IMR-90 (cell line): ENCODE results near the gene SPINT1. TPM values are rescaled to one million over a fixed set of nuclear protein-coding genes. Genes with fewer than 3 reads are reported as not detected.

Source experiments
- ATAC-seq: fragments of 200-7000 bp; cut with Tn5 transposase; 2 replicates; pipeline ENCODE4 v1.9.1; 2020; ENCODE audit warnings: low read depth, mild to moderate bottlenecking, moderate library complexity
- BruUV-seq: library from RNA; stranded (reverse); fragments of 400-500 nt; replicated peaks from 2 replicates; lab custom pipeline; 2021; lab: Mats Ljungman, UMichigan
- CTCF ChIA-PET: fragments of 300-600 bp; formaldehyde crosslinking; extraction: SDS; loops from one replicate; lab custom pipeline; 2021; ENCODE audit warnings: antibody characterized with exemption; lab: Yijun Ruan, JAX
- POLR2A ChIA-PET: fragments of 300-600 bp; sonication (Branson Sonifier 250); formaldehyde crosslinking; loops from one replicate; lab custom pipeline; 2022; ENCODE audit warnings: antibody characterized with exemption; ENCODE audit not compliant: unreplicated experiment; lab: Charles Lee
- DNase-seq: peaks from one replicate; pipeline ENCODE4 v3.0.0; 2013
- H2AFZ ChIP-seq: replicated peaks from 2 replicates; pipeline ENCODE3; 2013; ENCODE audit warnings: low read length, mild to moderate bottlenecking; ENCODE audit not compliant: poor library complexity
- H2AK5ac ChIP-seq: 2 replicates; pipeline ENCODE4 v1.6.1; 2013; ENCODE audit warnings: low read depth, low read length, inconsistent platforms
- H2AK9ac ChIP-seq: replicated peaks from 2 replicates; pipeline ENCODE3; 2013; ENCODE audit warnings: mild to moderate bottlenecking, low read depth, low read length, moderate library complexity; ENCODE audit not compliant: poor library complexity
- H2BK120ac ChIP-seq: 2 replicates; pipeline ENCODE4 v1.6.1; 2013; ENCODE audit warnings: low read depth, low read length, inconsistent platforms
- H2BK15ac ChIP-seq: 3 replicates; pipeline ENCODE4 v1.6.1; 2013; ENCODE audit warnings: low read depth, low read length, inconsistent platforms
- H2BK20ac ChIP-seq: 2 replicates; pipeline ENCODE4 v1.6.1; 2013; ENCODE audit warnings: low read depth, mild to moderate bottlenecking, inconsistent platforms, low read length, moderate library complexity
- H2BK5ac ChIP-seq: 2 replicates; pipeline ENCODE4 v1.6.1; 2013; ENCODE audit warnings: mild to moderate bottlenecking, low read depth, low read length, inconsistent platforms; ENCODE audit not compliant: poor library complexity, severe bottlenecking
- H3K14ac ChIP-seq: replicated peaks from 2 replicates; pipeline ENCODE4 v1.6.1; 2013; ENCODE audit warnings: low read depth, low read length, inconsistent platforms
- H3K18ac ChIP-seq: 2 replicates; pipeline ENCODE4 v1.6.1; 2013; ENCODE audit warnings: low read depth, low read length, control low read depth
- H3K23ac ChIP-seq: 2 replicates; pipeline ENCODE4 v1.6.1; 2013; ENCODE audit warnings: low read depth, low read length, inconsistent platforms
- H3K27ac ChIP-seq: 2 replicates; pipeline ENCODE4 v1.5.1; 2013; ENCODE audit warnings: mild to moderate bottlenecking, control low read depth, low read length; ENCODE audit not compliant: insufficient read depth
- H3K27me3 ChIP-seq: 2 replicates; pipeline ENCODE4 v1.6.1; 2013; ENCODE audit warnings: low read length; ENCODE audit not compliant: control insufficient read depth, insufficient read depth
- H3K36me3 ChIP-seq: 2 replicates; pipeline ENCODE4 v1.6.1; 2013; ENCODE audit warnings: low read length, mixed read lengths; ENCODE audit not compliant: control insufficient read depth, insufficient read depth
- H3K4ac ChIP-seq: 2 replicates; pipeline ENCODE4 v1.6.1; 2013; ENCODE audit warnings: low read depth, low read length, inconsistent platforms
- H3K4me1 ChIP-seq: 2 replicates; pipeline ENCODE4 v1.6.1; 2013; ENCODE audit warnings: low read length, mixed read lengths; ENCODE audit not compliant: control insufficient read depth, insufficient read depth
- H3K4me2 ChIP-seq: 2 replicates; pipeline ENCODE4 v1.6.1; 2013; ENCODE audit warnings: low read depth, mild to moderate bottlenecking, control low read depth, low read length, moderate library complexity
- H3K4me3 ChIP-seq: 2 replicates; pipeline ENCODE4 v1.5.1; 2013; ENCODE audit warnings: low read depth, mild to moderate bottlenecking, control low read depth, low read length, moderate library complexity; ENCODE audit not compliant: insufficient read depth
- H3K56ac ChIP-seq: 2 replicates; pipeline ENCODE4 v1.6.1; 2013; ENCODE audit warnings: low read length, inconsistent platforms; ENCODE audit not compliant: insufficient read depth; ENCODE audit errors: extremely low read depth
- H3K79me1 ChIP-seq, 2 experiments: 2 replicates each; pipeline ENCODE4 v1.6.1; 2013; ENCODE audit warnings: low read length in 2 of 2, inconsistent platforms in 1 of 2, low read depth in 1 of 2
- H3K9ac ChIP-seq: 2 replicates; pipeline ENCODE4 v1.6.1; 2013; ENCODE audit warnings: low read depth, low read length, control low read depth
- H3K9me1 ChIP-seq: 2 replicates; pipeline ENCODE4 v1.6.1; 2013; ENCODE audit warnings: low read length, inconsistent platforms; ENCODE audit not compliant: insufficient read depth
- H3K9me3 ChIP-seq: 2 replicates; pipeline ENCODE4 v1.6.1; 2013; ENCODE audit warnings: low read length; ENCODE audit not compliant: control insufficient read depth, insufficient read depth
- H4K20me1 ChIP-seq: 2 replicates; pipeline ENCODE4 v1.6.1; 2013; ENCODE audit warnings: low read length, inconsistent platforms; ENCODE audit not compliant: insufficient read depth
- H4K5ac ChIP-seq: 2 replicates; pipeline ENCODE4 v1.6.1; 2013; ENCODE audit warnings: mild to moderate bottlenecking, low read depth, low read length, control low read depth
- H4K8ac ChIP-seq, 2 experiments: 2 replicates each; pipeline ENCODE4 v1.6.1; 2013; ENCODE audit warnings: low read depth in 2 of 2, low read length in 2 of 2, control low read depth in 1 of 2, inconsistent platforms in 1 of 2
- H4K91ac ChIP-seq: 2 replicates; pipeline ENCODE4 v1.6.1; 2013; ENCODE audit warnings: low read depth, low read length, inconsistent platforms; ENCODE audit not compliant: insufficient read depth
- BHLHE40 ChIP-seq: fragments of 150-350 bp; IDR thresholded peaks from 2 replicates; pipeline ENCODE4 v1.6.1; 2016; ENCODE audit warnings: mild to moderate bottlenecking, low read depth, low read length
- CEBPB ChIP-seq: IDR thresholded peaks from 2 replicates; pipeline ENCODE4 v1.6.1; 2012; ENCODE audit warnings: low read depth, low read length, improper control_type of control experiment
- CHD1 ChIP-seq: IDR thresholded peaks from 2 replicates; pipeline ENCODE4 v1.6.1; 2012; ENCODE audit warnings: low read depth, low read length, improper control_type of control experiment
- FOS ChIP-seq: fragments of 150-350 bp; IDR thresholded peaks from 2 replicates; pipeline ENCODE4 v1.6.1; 2016; ENCODE audit warnings: low read depth, low read length
- MAFK ChIP-seq: IDR thresholded peaks from 2 replicates; pipeline ENCODE4 v1.6.1; 2012; ENCODE audit warnings: low read depth, low read length, improper control_type of control experiment
- MAZ ChIP-seq: IDR thresholded peaks from 2 replicates; pipeline ENCODE4 v1.6.1; 2012; ENCODE audit warnings: low read depth, mild to moderate bottlenecking, low read length, improper control_type of control experiment, moderate library complexity, borderline replicate concordance
- MXI1 ChIP-seq: IDR thresholded peaks from 2 replicates; pipeline ENCODE4 v1.6.1; 2012; ENCODE audit warnings: low read depth, mild to moderate bottlenecking, low read length, moderate library complexity, borderline replicate concordance
- NFE2L2 ChIP-seq: fragments of 150-350 bp; IDR thresholded peaks from 2 replicates; pipeline ENCODE4 v1.6.1; 2016; ENCODE audit warnings: low read depth, mild to moderate bottlenecking, low read length
- RCOR1 ChIP-seq: IDR thresholded peaks from 2 replicates; pipeline ENCODE4 v1.6.1; 2012; ENCODE audit warnings: mild to moderate bottlenecking, low read length, improper control_type of control experiment; ENCODE audit not compliant: insufficient replicate concordance
- RFX5 ChIP-seq: IDR thresholded peaks from 2 replicates; pipeline ENCODE4 v1.8.0; 2012; ENCODE audit warnings: low read depth, mild to moderate bottlenecking, low read length, moderate library complexity
- WGBS, 2 experiments: methylation state at CpG; one replicate each; pipeline versions ENCODE4 v1.1.5 to v1.1.7; 2013; ENCODE audit warnings: missing lambda C conversion rate in 2 of 2; ENCODE audit not compliant: insufficient read length in 1 of 2; ENCODE audit errors: extremely low coverage in 2 of 2; 5-methylcytosine and 5-hydroxymethylcytosine counted together
- dilution Hi-C: fragments of 300-500 bp; cut with HindIII; formaldehyde crosslinking; loops from one replicate; pipeline ENCODE4 v1.14.3; 2018; ENCODE audit warnings: low sequenced_read_pairs; ENCODE audit not compliant: unreplicated experiment
- in situ Hi-C: fragments of 300-500 bp; cut with MboI; formaldehyde crosslinking; loops from 3 replicates; pipeline ENCODE4 v1.14.3; 2019; ENCODE audit warnings: low sequenced_read_pairs, inconsistent platforms, mixed read lengths
- intact Hi-C: fragments of 100-400 bp; cut with micrococcal nuclease; formaldehyde crosslinking; loops from 2 replicates; pipeline ENCODE4 v1.10.0; 2022
- polyA plus RNA-seq, 3 experiments: library from polyadenylated mRNA; depleted of rRNA; stranded (reverse); fragments of >200 nt; gene quantifications; 2 replicates each; pipeline ENCODE4 v1.2.3, GENCODE V29; 2012; ENCODE audit warnings: low replicate concordance in 1 of 3
- total RNA-seq: library from RNA; depleted of rRNA; stranded (reverse); fragments of >200 nt; gene quantifications from 2 replicates; pipeline ENCODE4 v1.2.3, GENCODE V29; 2012

Gene SPINT1
- total and polyA plus RNA-seq, 2 of the 4 experiments (the other 2 are of a cell fraction) = 0.90 to 2.1 TPM

DNA sequence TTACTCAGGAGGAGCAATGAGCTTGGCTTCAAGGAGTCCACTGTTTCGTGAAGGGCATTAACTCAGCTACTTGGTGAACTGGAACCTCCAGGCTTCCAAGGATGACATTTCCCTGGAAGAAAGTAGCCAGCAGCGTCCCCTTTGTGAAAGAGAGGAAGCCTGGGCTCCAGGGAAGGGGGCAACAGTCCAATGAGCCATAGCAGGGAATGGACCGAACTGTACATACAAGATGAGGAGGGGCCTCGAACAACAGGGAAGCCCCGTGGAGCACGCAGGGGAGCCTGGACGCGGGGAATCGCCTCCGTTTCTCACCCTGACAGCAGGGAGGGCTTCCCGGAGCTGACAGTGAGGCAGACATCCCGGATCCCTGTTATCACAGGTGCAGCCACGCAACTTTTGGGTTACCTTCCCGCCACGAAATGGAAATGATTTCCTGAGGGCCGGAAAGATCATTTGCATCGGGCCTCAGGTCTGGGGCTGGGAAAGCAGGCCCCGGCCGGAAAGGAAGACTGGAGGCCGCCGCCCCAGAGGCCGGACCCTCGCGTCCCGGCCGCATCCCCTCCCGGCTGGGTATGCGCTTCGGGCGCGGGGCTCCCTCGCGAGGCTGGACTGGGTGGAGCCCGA, 475 bp upstream of the SPINT1 start:
- Histone ChIP-seq H2BK20ac (no peak overlapping the region), H2AFZ (peak overlapping the region; percentile 76), H3K9me1 (no peaks in the 10 kb centered on the region), H3K14ac (no peak overlapping the region), H3K4me3 (peak overlapping the region; percentile 26; the same call in 1 of the 2 replicates), H3K56ac (no peak overlapping the region), H3K9me3 (no peaks in the 10 kb centered on the region), H4K20me1 (peaks cover 5% of the 10 kb centered on the region; the same call in 1 of the 2 replicates), H4K5ac (no peak overlapping the region), H2BK5ac (no peak overlapping the region), H2AK5ac (no peak overlapping the region), H4K8ac (no peak overlapping the region), H3K4me2 (no peak overlapping the region), H2AK9ac (peak overlapping the region; percentile 75), H2BK120ac (no peak overlapping the region), H3K4ac (no peak overlapping the region), H3K18ac (no peak overlapping the region), H3K9ac (no peak overlapping the region), H3K27me3 (peaks cover 38% of the 10 kb centered on the region), H3K23ac (peak overlapping the region; percentile 69), H3K79me1 (no peaks in the 10 kb centered on the region), H3K36me3 (no peaks in the 10 kb centered on the region), H2BK15ac (no peak overlapping the region), H3K4me1 (peaks cover 5% of the 10 kb centered on the region), H3K27ac (no peak overlapping the region), H4K91ac (no peak overlapping the region)
- intact Hi-C loops = no loop called here
- in situ Hi-C loops = no loop called here
- BruUV-seq = no TSS peak
- TF ChIP-seq NFE2L2 (no peak), MAFK (no peak), FOS (no peak), BHLHE40 (no peak), RFX5 (no peak), CEBPB (no peak), CHD1 (no peak), MAZ (no peak), RCOR1 (no peak), MXI1 (no peak)
- dilution Hi-C loops = no loop called here
- no peak for DNase-seq
- POLR2A ChIA-PET = interaction anchor here (0.6 kb wide), 1 partner anchor 8 kb away, joined by 7 read pairs; no protein-coding TSS in a partner anchor
- no peak for ATAC-seq
- CTCF ChIA-PET = no interaction called here
- 24% methylated on average over 17 of the region's 34 CpGs; no CpG with 5 or more reads in 1 of the 2 experiments for WGBS, 2 experiments
